Measurements from ENCODE around the gene LKAAEAR1.

The LKAAEAR1 gene

GRCh38 chr20:64064145-64064698, 20.0 kb downstream of the LKAAEAR1 start:
- no peak for DNase-seq

- peak; percentile 60 to 64 for DNase-seq
These were observed 20.6 kb downstream of the LKAAEAR1 start for GRCh38 chr20:64063389-64064144.

GRCh38 chr20:64062596-64063388, 21.4 kb downstream of the LKAAEAR1 start, which contains the start of gene TCEA2:
Gene TCEA2 (plus strand): TSS chr20:64063198. CDS start chr20:64063313, 115 bp downstream.
- peak; percentile 95 to 97 for DNase-seq

- DNase-seq = no peak
These were observed 22.0 kb downstream of the LKAAEAR1 start for GRCh38 chr20:64062276-64062595.

GRCh38 chr20:64058536-64058935, 25.7 kb downstream of the LKAAEAR1 start:
- no peak for DNase-seq

GRCh38 chr20:64057628-64058498, 26.3 kb downstream of the LKAAEAR1 start:
- DNase-seq = peak; percentile 89 to 90

GRCh38 chr20:64056889-64057627, 27.1 kb downstream of the LKAAEAR1 start:
- no peak for DNase-seq

- no peak for DNase-seq
These were observed 27.6 kb downstream of the LKAAEAR1 start for GRCh38 chr20:64056639-64056888.

GRCh38 chr20:64055893-64056638, 28.1 kb downstream of the LKAAEAR1 start:
- DNase-seq = no peak

- no peak for DNase-seq
These were observed 28.8 kb downstream of the LKAAEAR1 start for GRCh38 chr20:64055396-64055892.

GRCh38 chr20:64053841-64054661, 30.1 kb downstream of the LKAAEAR1 start:
- no peak for DNase-seq

GRCh38 chr20:64052987-64053840, 31.0 kb downstream of the LKAAEAR1 start:
- DNase-seq = no peak

- DNase-seq = no peak
These were observed 31.9 kb downstream of the LKAAEAR1 start for GRCh38 chr20:64052326-64052722.

- DNase-seq = no peak
These were observed 32.5 kb downstream of the LKAAEAR1 start for GRCh38 chr20:64051561-64052325.

- no peak for DNase-seq
These were observed 33.2 kb downstream of the LKAAEAR1 start for GRCh38 chr20:64051033-64051452.

GRCh38 chr20:64050261-64051032, 33.8 kb downstream of the LKAAEAR1 start:
- DNase-seq = no peak

- DNase-seq = no peak
These were observed 34.3 kb downstream of the LKAAEAR1 start for GRCh38 chr20:64049878-64050260.

All from stimulated activated CD4-positive, alpha-beta T cell treated with anti-CD3 and anti-CD28 coated beads, Interleukin-2, amount 100 ng/mL, for 24 hours (primary cell).